NCI-H1105 treated with DMSO at 0.1 percent for 48 hours (cell line): ENCODE data around the gene TMIE.
"Not testable (repeated sequence)": the region's sequence is repeated elsewhere in the genome, so short reads cannot be mapped to it uniquely, and the experiment has no call there.

Experiments used
- DNase-seq: peaks from one replicate; lab custom pipeline; 2025; lab: John Stamatoyannopoulos, UW

TMIE gene

GRCh38 chr3:46685446-46685845, 15.7 kb upstream of the TMIE start:
- no peak for DNase-seq

GRCh38 chr3:46690798-46691197, 10.4 kb upstream of the TMIE start:
- no peak for DNase-seq

GRCh38 chr3:46692566-46692990, 8.6 kb upstream of the TMIE start:
- DNase-seq, result no peak

GRCh38 chr3:46693038-46693891, 7.9 kb upstream of the TMIE start, which contains the start of gene ALS2CL:
TSS of gene ALS2CL (minus strand) at chr3:46693679. CDS start at chr3:46689440, 4,239 bp downstream.
- no peak for DNase-seq

- no peak for DNase-seq
These were observed 7.3 kb upstream of the TMIE start for GRCh38 chr3:46693892-46694226.

- DNase-seq, result no peak
These were observed 6.7 kb upstream of the TMIE start for GRCh38 chr3:46694520-46694919.

GRCh38 chr3:46695177-46695961, 5.8 kb upstream of the TMIE start:
- no peak for DNase-seq

GRCh38 chr3:46695962-46696894, 5.0 kb upstream of the TMIE start:
- DNase-seq, result no peak

- DNase-seq, result no peak
These were observed 1.3 kb upstream of the TMIE start for GRCh38 chr3:46699676-46700523.

- peak; percentile 25 for DNase-seq
These were observed 420 bp upstream of the TMIE start for GRCh38 chr3:46700772-46701171.

GRCh38 chr3:46702246-46703012, 1.2 kb downstream of the TMIE start:
- no peak for DNase-seq

- DNase-seq, result no peak
These were observed 1.9 kb downstream of the TMIE start for GRCh38 chr3:46703013-46703520.

- not testable (repeated sequence) for DNase-seq
These were observed 3.2 kb downstream of the TMIE start for GRCh38 chr3:46704346-46704745.

GRCh38 chr3:46705022-46705530, 3.9 kb downstream of the TMIE start:
- peak; percentile 40 for DNase-seq

- DNase-seq, result no peak
These were observed 4.8 kb downstream of the TMIE start for GRCh38 chr3:46705751-46706552.

GRCh38 chr3:46706771-46707582, 5.8 kb downstream of the TMIE start:
- no peak for DNase-seq

- DNase-seq, result no peak
These were observed 6.4 kb downstream of the TMIE start for GRCh38 chr3:46707601-46708011.
